ENCODE measurements around the gene SEBOX.
A peak's percentile ranks its signal among the peaks of the same experiment; 100 is the strongest.

Gene SEBOX

DNA sequence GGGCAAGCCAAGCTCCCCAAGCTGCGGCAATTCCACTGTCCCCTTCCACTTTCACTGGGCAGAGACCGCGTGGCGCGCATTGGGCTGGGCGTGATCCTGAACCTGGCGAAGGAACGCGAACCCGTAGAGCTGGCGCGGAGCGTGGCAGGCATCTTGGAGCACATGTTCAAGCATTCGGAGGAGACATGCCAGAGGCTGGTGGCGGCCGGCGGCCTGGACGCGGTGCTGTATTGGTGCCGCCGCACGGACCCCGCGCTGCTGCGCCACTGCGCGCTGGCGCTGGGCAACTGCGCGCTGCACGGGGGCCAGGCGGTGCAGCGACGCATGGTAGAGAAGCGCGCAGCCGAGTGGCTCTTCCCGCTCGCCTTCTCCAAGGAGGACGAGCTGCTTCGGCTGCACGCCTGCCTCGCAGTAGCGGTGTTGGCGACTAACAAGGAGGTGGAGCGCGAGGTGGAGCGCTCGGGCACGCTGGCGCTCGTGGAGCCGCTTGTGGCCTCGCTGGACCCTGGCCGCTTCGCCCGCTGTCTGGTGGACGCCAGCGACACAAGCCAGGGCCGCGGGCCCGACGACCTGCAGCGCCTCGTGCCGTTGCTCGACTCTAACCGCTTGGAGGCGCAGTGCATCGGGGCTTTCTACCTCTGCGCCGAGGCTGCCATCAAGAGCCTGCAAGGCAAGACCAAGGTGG is 16.3 kb upstream of the SEBOX start:
- peak; percentile 29 to 36 for DNase-seq
- H3K27me3 Mint-ChIP-seq = peaks cover 8% of the 10 kb centered on the region
- no peak overlapping the region for H3K27ac Mint-ChIP-seq
- H3K4me3 Mint-ChIP-seq = peak overlapping the region; percentile 24 to 48
- no peak for ATAC-seq
- H3K9me3 Mint-ChIP-seq = no peaks in the 10 kb centered on the region
- H3K4me1 Mint-ChIP-seq = peaks cover 34% of the 10 kb centered on the region

GRCh38 chr17:28379814-28380801 is 15.1 kb upstream of the SEBOX start:
- peaks cover 8% of the 10 kb centered on the region for H3K27me3 Mint-ChIP-seq
- ATAC-seq (no peak), DNase-seq (no peak)
- H3K27ac Mint-ChIP-seq = no peak overlapping the region
- H3K4me1 Mint-ChIP-seq = peaks cover 28% of the 10 kb centered on the region
- no peaks in the 10 kb centered on the region for H3K9me3 Mint-ChIP-seq
- H3K4me3 Mint-ChIP-seq = no peak overlapping the region

- Mint-ChIP-seq H3K4me1 (peaks cover 35% of the 10 kb centered on the region), H3K9me3 (no peaks in the 10 kb centered on the region), H3K4me3 (peak overlapping the region; percentile 84 to 89), H3K27me3 (no peaks in the 10 kb centered on the region), H3K27ac (peak overlapping the region; percentile 77 to 85)
- DNase-seq (no peak), ATAC-seq (no peak)
Observed at GRCh38 chr17:28372945-28373274, 7.9 kb upstream of the SEBOX start.

DNA sequence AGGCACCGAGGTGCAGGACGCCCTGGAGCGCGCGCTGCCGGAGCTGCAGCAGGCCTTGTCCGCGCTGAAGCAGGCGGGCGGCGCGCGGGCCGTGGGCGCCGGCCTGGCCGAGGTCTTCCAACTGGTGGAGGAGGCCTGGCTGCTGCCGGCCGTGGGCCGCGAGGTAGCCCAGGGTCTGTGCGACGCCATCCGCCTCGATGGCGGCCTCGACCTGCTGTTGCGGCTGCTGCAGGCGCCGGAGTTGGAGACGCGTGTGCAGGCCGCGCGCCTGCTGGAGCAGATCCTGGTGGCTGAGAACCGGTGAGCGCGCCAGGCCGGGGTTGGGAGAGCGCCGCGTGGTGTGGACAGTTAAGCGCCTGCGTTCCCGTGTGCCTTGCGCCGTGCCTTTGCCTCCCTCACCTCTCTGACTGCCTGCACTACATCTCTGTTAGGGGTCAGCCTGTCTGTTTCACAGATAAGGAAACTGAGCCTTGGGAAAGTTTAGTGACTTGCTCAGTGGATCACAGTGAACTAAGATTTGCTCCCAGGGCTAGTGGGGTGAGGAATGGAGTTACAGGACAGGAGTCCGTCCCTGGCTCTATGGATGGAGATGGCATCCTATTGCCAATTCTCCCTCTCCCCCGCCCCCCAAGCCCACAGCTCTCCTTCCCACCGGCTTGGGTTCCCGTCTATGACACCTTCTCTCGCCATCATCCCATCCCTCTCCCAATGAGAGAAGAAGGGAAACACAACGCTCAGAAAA is 7.4 kb upstream of the SEBOX start:
- Mint-ChIP-seq H3K27ac (peak overlapping the region; percentile 85 to 93), H3K4me3 (peak overlapping the region; percentile 84 to 89), H3K4me1 (peaks cover 35% of the 10 kb centered on the region), H3K9me3 (no peaks in the 10 kb centered on the region), H3K27me3 (no peaks in the 10 kb centered on the region)
- ATAC-seq (peak; percentile 15), DNase-seq (peak in 1 of 2 donors; percentile 45)

GRCh38 chr17:28371245-28372202 is 6.5 kb upstream of the SEBOX start, which contains the start of gene SARM1:
TSS of gene SARM1 (plus strand) at chr17:28371694. CDS start at chr17:28372033, 339 bp downstream.
- peaks cover 35% of the 10 kb centered on the region for H3K4me1 Mint-ChIP-seq
- DNase-seq (peak; percentile 92 to 94), ATAC-seq (peak; percentile 91)
- H3K4me3 Mint-ChIP-seq = peak within 1 kb of the TSS; percentile 84 to 89
- H3K9me3 Mint-ChIP-seq = no peaks in the 10 kb centered on the region
- peak within 1 kb of the TSS; percentile 93 to 97 for H3K27ac Mint-ChIP-seq
- H3K27me3 Mint-ChIP-seq = no peaks in the 10 kb centered on the region

DNA sequence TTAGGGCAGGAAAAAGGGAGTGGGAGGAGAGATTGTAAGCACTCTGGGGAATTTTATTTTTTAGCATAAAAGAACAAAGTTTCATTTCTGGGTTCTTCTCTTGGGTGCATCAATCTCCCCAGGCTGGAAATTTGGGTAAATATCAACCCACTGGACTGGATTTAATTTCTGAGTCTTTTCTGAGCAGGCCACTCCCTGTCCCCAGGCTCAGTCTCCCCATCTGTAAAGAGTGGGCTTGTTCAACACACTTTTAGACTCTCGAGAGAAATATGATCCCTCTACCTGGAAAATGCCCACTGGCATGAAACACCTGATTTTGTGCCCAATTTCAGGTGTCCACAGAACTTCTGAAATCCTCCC is 5.7 kb upstream of the SEBOX start:
- ATAC-seq (no peak), DNase-seq (no peak)
- Mint-ChIP-seq H3K4me1 (peaks cover 35% of the 10 kb centered on the region), H3K27ac (no peak overlapping the region), H3K27me3 (no peaks in the 10 kb centered on the region), H3K4me3 (peak overlapping the region; percentile 84 to 89), H3K9me3 (no peaks in the 10 kb centered on the region)

DNA sequence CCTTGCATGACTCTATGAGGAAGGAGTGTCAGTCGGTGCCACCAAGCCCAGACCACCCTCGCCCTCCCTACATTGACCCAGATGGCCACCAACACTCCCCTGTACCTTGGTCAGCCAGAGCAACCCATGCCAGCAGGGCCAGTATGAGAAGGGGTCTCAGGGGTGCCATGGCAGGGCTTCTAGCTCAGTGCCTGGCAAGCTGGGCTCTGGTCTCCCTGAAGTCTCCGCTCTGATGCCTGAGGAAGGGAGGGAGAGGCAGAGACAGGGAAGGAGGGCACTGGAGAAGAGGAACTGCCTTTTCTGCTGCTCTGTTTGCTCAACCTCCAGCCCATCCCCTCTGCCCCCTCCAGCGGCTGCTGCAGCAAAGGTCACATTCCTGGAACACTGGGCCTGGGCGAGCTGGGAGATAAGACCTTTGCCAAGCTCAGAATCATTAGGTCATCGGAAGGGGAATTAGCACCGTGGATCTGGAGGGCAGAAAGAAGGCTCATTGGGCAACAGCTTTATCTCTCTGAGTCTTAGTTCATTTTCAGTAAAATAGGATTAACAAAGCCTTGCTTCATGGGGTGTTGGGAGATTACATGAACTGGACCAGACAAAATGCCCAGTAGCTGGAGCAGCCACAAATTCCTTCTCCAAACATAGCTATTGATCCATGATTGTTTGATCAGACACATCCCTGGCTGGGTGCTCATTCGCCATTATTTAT is 5.2 kb upstream of the SEBOX start, which contains the start of gene VTN:
VTN (minus strand) TSS at position 273 of the 709 bp plus-strand sequence; CDS start at position 169, 104 bp downstream.
- H3K27ac Mint-ChIP-seq = peak within 1 kb of the TSS in 1 of 2 donors; percentile 84
- H3K4me1 Mint-ChIP-seq = peaks cover 35% of the 10 kb centered on the region
- no peak for ATAC-seq
- H3K27me3 Mint-ChIP-seq = no peaks in the 10 kb centered on the region
- no peaks in the 10 kb centered on the region for H3K9me3 Mint-ChIP-seq
- peak within 1 kb of the TSS; percentile 84 to 89 for H3K4me3 Mint-ChIP-seq
- no peak for DNase-seq

DNA sequence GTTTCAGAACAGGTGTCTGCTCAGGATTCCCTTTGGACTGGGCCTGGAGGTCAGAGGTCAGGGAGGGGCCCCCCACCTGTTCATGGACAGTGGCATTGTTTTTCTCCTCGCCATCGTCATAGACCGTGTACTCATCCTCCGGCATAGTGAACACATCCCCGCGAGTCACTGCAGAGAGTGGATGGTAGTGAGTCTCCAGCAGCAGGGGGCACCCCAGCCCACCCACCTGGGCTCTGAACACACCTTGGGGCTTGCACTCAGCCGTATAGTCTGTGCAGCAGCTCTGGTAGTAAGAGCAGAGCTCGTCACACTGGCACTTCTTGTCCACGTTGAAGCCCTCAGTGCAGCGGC is 4.7 kb upstream of the SEBOX start:
- Mint-ChIP-seq H3K27ac (no peak overlapping the region), H3K27me3 (no peaks in the 10 kb centered on the region), H3K4me1 (peaks cover 30% of the 10 kb centered on the region), H3K9me3 (no peaks in the 10 kb centered on the region), H3K4me3 (no peak overlapping the region)
- DNase-seq (no peak), ATAC-seq (no peak)

DNA sequence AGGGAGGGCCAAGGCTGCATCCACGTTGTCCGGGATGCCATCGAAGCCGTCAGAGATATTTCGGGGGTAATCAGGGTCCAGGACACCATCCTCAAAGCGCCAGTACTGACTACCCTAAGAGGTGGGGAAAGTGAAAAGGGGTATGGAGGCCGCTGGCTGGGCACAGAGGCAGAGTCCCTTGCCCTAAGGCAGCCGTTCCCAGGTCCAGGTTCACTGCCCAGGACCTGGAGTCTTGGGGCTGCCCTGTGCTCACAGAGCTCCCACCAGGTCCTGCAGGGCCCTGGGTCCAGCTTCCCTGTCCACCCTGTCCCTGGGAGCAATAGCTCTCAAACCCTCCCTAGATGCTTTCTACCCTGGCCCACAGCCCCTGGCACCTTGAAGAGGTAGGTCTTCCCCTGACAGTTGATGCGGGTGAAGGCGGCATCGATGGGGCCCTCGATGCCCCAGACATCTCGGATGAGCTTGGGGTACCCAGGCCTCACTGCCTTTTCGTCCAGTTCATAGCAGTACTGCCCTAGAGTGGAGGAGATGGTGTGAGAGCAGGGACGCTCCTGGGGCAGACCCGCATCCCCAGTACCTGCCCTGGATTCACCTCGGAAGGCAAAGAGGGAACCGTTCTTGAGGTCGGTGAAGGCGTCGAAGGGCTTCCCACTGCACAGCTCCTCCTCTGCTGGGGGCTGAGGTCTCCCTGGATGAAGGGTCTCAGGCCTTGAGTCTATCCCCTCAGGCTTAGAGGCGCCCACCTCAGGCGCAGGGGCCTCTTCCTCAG is 4.1 kb upstream of the SEBOX start:
- peaks cover 30% of the 10 kb centered on the region for H3K4me1 Mint-ChIP-seq
- no peaks in the 10 kb centered on the region for H3K27me3 Mint-ChIP-seq
- no peaks in the 10 kb centered on the region for H3K9me3 Mint-ChIP-seq
- DNase-seq = no peak
- no peak overlapping the region for H3K27ac Mint-ChIP-seq
- H3K4me3 Mint-ChIP-seq = no peak overlapping the region
- no peak for ATAC-seq

DNA sequence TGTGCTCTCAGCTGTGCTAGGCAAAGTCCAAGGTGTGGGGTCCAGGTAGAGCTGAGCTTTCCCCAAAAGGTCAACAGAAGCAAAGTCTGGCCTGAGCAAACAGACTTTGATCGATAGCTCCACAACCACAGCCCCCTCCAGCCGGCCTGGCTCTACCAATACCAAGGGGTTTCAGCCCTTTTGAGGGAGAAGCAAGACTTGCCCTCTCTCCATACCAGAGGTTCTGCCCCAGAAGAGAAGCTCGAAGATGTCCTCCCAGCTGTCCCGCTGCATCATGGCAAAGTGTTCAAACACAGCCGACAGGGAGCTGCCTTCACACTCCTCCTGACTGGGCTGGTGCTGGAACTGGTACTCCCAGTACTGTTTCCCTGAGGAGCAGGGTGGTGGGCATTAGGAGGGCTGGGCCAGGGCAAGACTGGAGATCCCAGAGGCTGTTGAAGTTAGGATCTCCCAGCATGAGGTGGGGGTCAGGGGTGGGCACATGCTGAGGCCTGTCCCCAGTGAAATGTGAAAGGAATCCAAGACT is 3.4 kb upstream of the SEBOX start:
- H3K9me3 Mint-ChIP-seq = no peaks in the 10 kb centered on the region
- H3K4me1 Mint-ChIP-seq = peaks cover 26% of the 10 kb centered on the region
- H3K4me3 Mint-ChIP-seq = no peak overlapping the region
- H3K27me3 Mint-ChIP-seq = no peaks in the 10 kb centered on the region
- no peak for DNase-seq
- peak overlapping the region in 1 of 2 donors; percentile 83 for H3K27ac Mint-ChIP-seq
- no peak for ATAC-seq

DNA sequence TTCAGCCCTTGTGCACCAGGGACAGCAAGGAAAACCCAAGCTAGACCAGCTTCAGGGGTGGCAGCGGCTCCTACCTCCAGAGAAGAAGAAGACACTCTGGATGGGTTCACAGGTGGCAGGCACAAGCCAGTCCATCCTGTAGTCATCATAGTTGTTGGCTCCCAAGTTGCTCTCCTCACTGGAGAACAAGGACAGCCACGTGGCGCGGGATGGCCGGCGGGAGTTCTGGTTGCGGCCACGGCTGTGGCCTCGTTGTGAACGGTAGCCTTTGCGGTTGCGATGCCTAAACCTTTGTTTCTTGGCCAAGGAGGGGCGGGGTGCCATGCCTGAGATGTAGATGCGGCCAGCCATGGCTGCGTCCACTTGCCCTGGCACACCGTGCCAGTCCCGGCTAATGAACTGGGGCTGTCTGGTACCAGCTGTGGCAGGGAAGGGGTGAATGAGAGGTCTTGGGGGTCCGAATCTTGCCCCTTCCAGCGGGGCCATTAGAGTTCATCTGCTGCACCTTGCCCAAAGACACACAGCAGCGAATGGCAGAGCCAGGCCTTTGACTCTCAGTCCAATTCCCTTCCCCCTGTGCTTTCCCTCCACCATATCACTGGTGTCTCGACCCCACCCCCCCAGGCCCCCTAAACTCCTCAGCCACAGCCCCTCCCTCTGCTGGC is 2.8 kb upstream of the SEBOX start:
- H3K27me3 Mint-ChIP-seq = no peaks in the 10 kb centered on the region
- no peaks in the 10 kb centered on the region for H3K9me3 Mint-ChIP-seq
- DNase-seq (no peak), ATAC-seq (no peak)
- H3K4me3 Mint-ChIP-seq = no peak overlapping the region
- peaks cover 20% of the 10 kb centered on the region for H3K4me1 Mint-ChIP-seq
- H3K27ac Mint-ChIP-seq = peak overlapping the region in 1 of 2 donors; percentile 83

DNA sequence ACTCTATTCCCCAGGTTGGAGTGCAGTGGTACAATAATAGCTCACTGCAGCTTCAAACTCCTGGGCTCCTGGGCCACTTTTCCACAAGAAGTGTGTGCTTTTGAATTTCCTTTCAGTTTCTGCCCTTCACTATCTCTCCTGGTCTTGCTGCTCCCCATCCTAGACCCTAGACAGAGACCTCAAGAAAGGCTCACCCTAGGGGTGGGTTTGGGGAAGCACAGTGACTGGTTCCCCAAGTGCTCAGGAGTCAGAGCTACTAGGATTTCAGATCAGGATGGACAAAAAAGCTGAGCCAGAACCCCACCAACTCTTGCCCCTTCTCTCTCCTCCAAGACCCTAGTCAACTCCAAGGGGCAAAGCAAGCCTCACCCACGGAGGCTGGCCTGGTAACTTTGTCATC is 1.6 kb upstream of the SEBOX start:
- no peak for DNase-seq
- Mint-ChIP-seq H3K9me3 (no peaks in the 10 kb centered on the region), H3K27me3 (no peaks in the 10 kb centered on the region), H3K4me1 (peaks cover 15% of the 10 kb centered on the region), H3K4me3 (no peak overlapping the region), H3K27ac (no peak overlapping the region)
- ATAC-seq = no peak

DNA sequence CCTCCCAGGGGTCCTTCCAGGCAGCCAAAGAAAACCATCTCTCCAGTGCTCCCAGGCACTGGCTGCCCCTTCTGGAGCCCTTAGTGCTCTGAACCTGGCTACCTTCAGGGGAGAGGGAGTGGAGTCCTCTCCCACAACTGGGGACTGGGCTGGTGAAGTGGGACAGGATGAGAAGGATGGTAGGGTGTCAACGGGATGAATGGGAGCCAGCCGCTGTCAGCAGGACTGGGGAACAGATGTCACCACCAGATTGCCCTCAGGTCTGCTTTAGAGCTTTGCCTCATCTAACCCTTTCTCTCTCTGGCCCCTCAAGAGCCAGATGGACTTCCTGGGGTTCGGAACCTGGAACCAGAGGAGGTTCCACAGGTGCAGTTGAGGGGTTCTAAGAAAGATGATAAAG is 488 bp upstream of the SEBOX start:
- DNase-seq (no peak), ATAC-seq (no peak)
- Mint-ChIP-seq H3K4me1 (peaks cover 6% of the 10 kb centered on the region), H3K27ac (no peak overlapping the region), H3K9me3 (no peaks in the 10 kb centered on the region), H3K27me3 (no peaks in the 10 kb centered on the region), H3K4me3 (no peak overlapping the region)
